Mesenchymal stem cell (in vitro differentiated cells and primary cell): ENCODE data around the gene PCDHB13.
"Not testable (repeated sequence)": the region's sequence is repeated elsewhere in the genome, so short reads cannot be mapped to it uniquely, and the experiment has no call there.

Source experiments
- DNase-seq: peaks from one replicate; pipeline ENCODE4 v3.0.0-alpha.2; 2013
- H2AFZ ChIP-seq: one replicate; pipeline ENCODE4 v1.6.1; 2013; ENCODE audit warnings: low read depth, mild to moderate bottlenecking, control low read depth, inconsistent platforms, low read length, moderate library complexity
- H2AK5ac ChIP-seq: 2 replicates; pipeline ENCODE4 v1.6.1; 2013; ENCODE audit warnings: low read length, moderate library complexity, mild to moderate bottlenecking, inconsistent platforms; ENCODE audit not compliant: severe bottlenecking
- H2BK120ac ChIP-seq: one replicate; pipeline ENCODE4 v1.6.1; 2013; ENCODE audit warnings: low read depth, mild to moderate bottlenecking, inconsistent platforms, low read length, moderate library complexity
- H2BK12ac ChIP-seq, 2 experiments: one replicate each; pipeline ENCODE4 v1.6.1; 2013; ENCODE audit warnings: inconsistent platforms in 2 of 2, low read length in 2 of 2, mild to moderate bottlenecking in 2 of 2, moderate library complexity in 2 of 2, control low read depth in 1 of 2
- H2BK15ac ChIP-seq: one replicate; pipeline ENCODE4 v1.6.1; 2013; ENCODE audit warnings: mild to moderate bottlenecking, low read depth, inconsistent platforms; ENCODE audit not compliant: poor library complexity, severe bottlenecking
- H2BK5ac ChIP-seq: 2 replicates; pipeline ENCODE4 v1.6.1; 2013; ENCODE audit warnings: low read depth, mild to moderate bottlenecking, low read length, control low read depth, inconsistent platforms; ENCODE audit not compliant: poor library complexity, severe bottlenecking
- H3K14ac ChIP-seq, 2 experiments: one replicate each; pipeline ENCODE4 v1.6.1; 2013; ENCODE audit warnings: inconsistent platforms in 2 of 2, low read length in 2 of 2, control low read depth in 1 of 2, mild to moderate bottlenecking in 1 of 2, moderate library complexity in 1 of 2
- H3K18ac ChIP-seq, 2 experiments: one replicate each; pipeline ENCODE4 v1.6.1; 2013; ENCODE audit warnings: inconsistent platforms in 2 of 2, low read length in 2 of 2, control low read depth in 1 of 2, low read depth in 1 of 2, mild to moderate bottlenecking in 1 of 2
- H3K23ac ChIP-seq, 2 experiments: one replicate each; pipeline ENCODE4 v1.6.1; 2013; ENCODE audit warnings: inconsistent platforms in 2 of 2, low read length in 2 of 2, mild to moderate bottlenecking in 2 of 2, moderate library complexity in 2 of 2, control low read depth in 1 of 2
- H3K27ac ChIP-seq: 2 replicates; pipeline ENCODE4 v1.5.1; 2013; ENCODE audit warnings: mild to moderate bottlenecking, moderate library complexity, low read length, control low read depth, inconsistent platforms; ENCODE audit not compliant: poor library complexity, severe bottlenecking
- H3K27me3 ChIP-seq, 2 experiments: 2 replicates each; pipeline versions ENCODE4 v1.6.1 to v1.7.0; 2013; ENCODE audit warnings: low read length in 2 of 2, mild to moderate bottlenecking in 2 of 2, moderate library complexity in 2 of 2, control low read depth in 1 of 2, inconsistent platforms in 1 of 2; ENCODE audit not compliant: control insufficient read depth in 1 of 2, insufficient read depth in 1 of 2
- H3K36me3 ChIP-seq, 2 experiments: 2 replicates each; pipeline versions ENCODE4 v1.6.1 to v1.7.0; 2013; ENCODE audit warnings: low read length in 2 of 2, control low read depth in 1 of 2, inconsistent platforms in 1 of 2, low read depth in 1 of 2, mild to moderate bottlenecking in 1 of 2; ENCODE audit not compliant: insufficient read depth in 2 of 2, control insufficient read depth in 1 of 2
- H3K4ac ChIP-seq, 2 experiments: one replicate each; pipeline ENCODE4 v1.6.1; 2013; ENCODE audit warnings: inconsistent platforms in 2 of 2, low read length in 2 of 2, mild to moderate bottlenecking in 2 of 2, moderate library complexity in 2 of 2, control low read depth in 1 of 2, low read depth in 1 of 2
- H3K4me1 ChIP-seq: 2 replicates; pipeline ENCODE4 v1.6.1; 2013; ENCODE audit warnings: low read depth, low read length, control low read depth; ENCODE audit not compliant: control insufficient read depth, insufficient read depth
- H3K4me2 ChIP-seq: 2 replicates; pipeline ENCODE4 v1.6.1; 2013; ENCODE audit warnings: low read length, mild to moderate bottlenecking, inconsistent platforms; ENCODE audit not compliant: poor library complexity, severe bottlenecking
- H3K4me3 ChIP-seq, 2 experiments: 2 replicates each; pipeline versions ENCODE4 v1.5.1 to v1.7.0; 2013; ENCODE audit warnings: low read length in 2 of 2, mild to moderate bottlenecking in 2 of 2, control low read depth in 1 of 2, low read depth in 1 of 2; ENCODE audit not compliant: insufficient read depth in 1 of 2
- H3K79me1 ChIP-seq: replicated peaks from 2 replicates; pipeline ENCODE4 v1.6.1; 2013; ENCODE audit warnings: mild to moderate bottlenecking, control low read depth, low read length, inconsistent platforms; ENCODE audit not compliant: poor library complexity, severe bottlenecking
- H3K9ac ChIP-seq: 2 replicates; pipeline ENCODE4 v1.7.0; 2013; ENCODE audit warnings: mild to moderate bottlenecking, low read length, moderate library complexity
- H3K9me3 ChIP-seq: 2 replicates; pipeline ENCODE4 v1.7.0; 2013; ENCODE audit warnings: mild to moderate bottlenecking, low read length; ENCODE audit not compliant: control insufficient read depth
- H4K8ac ChIP-seq: one replicate; pipeline ENCODE4 v1.6.1; 2013; ENCODE audit warnings: inconsistent platforms, mild to moderate bottlenecking, low read length, moderate library complexity
- H4K91ac ChIP-seq: one replicate; pipeline ENCODE4 v1.6.1; 2013; ENCODE audit warnings: mild to moderate bottlenecking, low read length, inconsistent platforms
- WGBS: methylation state at CpG from one replicate; pipeline ENCODE4 v1.1.7; 2013; ENCODE audit warnings: mixed read lengths; 5-methylcytosine and 5-hydroxymethylcytosine counted together

PCDHB13 gene

GRCh38 chr5:141175933-141176332 lies 37.8 kb upstream of the PCDHB13 start:
- no peak overlapping the region for H3K9ac ChIP-seq
- no peaks in the 10 kb centered on the region for H3K27me3 ChIP-seq
- no peak overlapping the region for H4K91ac ChIP-seq
- H4K8ac ChIP-seq: no peak overlapping the region
- no peak overlapping the region for H3K18ac ChIP-seq
- H2BK120ac ChIP-seq: no peak overlapping the region
- no peak overlapping the region for H2BK15ac ChIP-seq
- peaks cover 54% of the 10 kb centered on the region for H3K9me3 ChIP-seq
- no peak overlapping the region for H3K27ac ChIP-seq
- H3K23ac ChIP-seq: no peak overlapping the region
- no peak for DNase-seq
- H3K14ac ChIP-seq: no peak overlapping the region
- no peak overlapping the region for H3K4me3 ChIP-seq
- no peaks in the 10 kb centered on the region for H3K36me3 ChIP-seq
- no peak overlapping the region for H3K4me2 ChIP-seq
- H2AK5ac ChIP-seq: no peak overlapping the region
- no peaks in the 10 kb centered on the region for H3K4me1 ChIP-seq
- no peak overlapping the region for H2BK12ac ChIP-seq
- no peak overlapping the region for H2BK5ac ChIP-seq
- H2AFZ ChIP-seq: no peak overlapping the region
- no peak overlapping the region for H3K4ac ChIP-seq
- 100% methylated on average over 1 of the region's 1 CpG for WGBS
- no peaks in the 10 kb centered on the region for H3K79me1 ChIP-seq

GRCh38 chr5:141177577-141178191 lies 36.0 kb upstream of the PCDHB13 start, which contains the start of gene PCDHB8:
TSS of gene PCDHB8 (plus strand) at chr5:141177790. CDS start at chr5:141178035, 245 bp downstream.
- not testable (repeated sequence) for H4K8ac ChIP-seq, H2BK5ac ChIP-seq, H3K79me1 ChIP-seq, DNase-seq, H3K36me3 ChIP-seq, H3K18ac ChIP-seq, H3K4me3 ChIP-seq, H3K4ac ChIP-seq, H2AK5ac ChIP-seq, H2BK12ac ChIP-seq, H3K14ac ChIP-seq, H2BK15ac ChIP-seq, H3K9ac ChIP-seq, H3K4me2 ChIP-seq, H4K91ac ChIP-seq, H2BK120ac ChIP-seq, H3K23ac ChIP-seq, H2AFZ ChIP-seq, H3K4me1 ChIP-seq, H3K27ac ChIP-seq, H3K27me3 ChIP-seq
- peaks cover 70% of the 10 kb centered on the region for H3K9me3 ChIP-seq
- WGBS: 78% methylated on average over 11 of the region's 18 CpGs

- H3K27me3 ChIP-seq, H3K14ac ChIP-seq, H3K27ac ChIP-seq, H3K79me1 ChIP-seq, H3K9ac ChIP-seq, H3K18ac ChIP-seq, H4K8ac ChIP-seq, H2AFZ ChIP-seq, DNase-seq, H3K36me3 ChIP-seq, H2BK15ac ChIP-seq, H2BK12ac ChIP-seq, H3K4me2 ChIP-seq, H4K91ac ChIP-seq, H3K23ac ChIP-seq, H3K4me3 ChIP-seq, H2AK5ac ChIP-seq, H2BK5ac ChIP-seq, H3K4me1 ChIP-seq, H2BK120ac ChIP-seq, H3K4ac ChIP-seq: not testable (repeated sequence)
- H3K9me3 ChIP-seq: peaks cover 71% of the 10 kb centered on the region
- WGBS: 90% methylated on average over 2 of the region's 39 CpGs
Observed at GRCh38 chr5:141179371-141179770, 34.3 kb upstream of the PCDHB13 start.

- not testable (repeated sequence) for H3K4me2 ChIP-seq, H4K8ac ChIP-seq, DNase-seq, H4K91ac ChIP-seq, H3K27me3 ChIP-seq, H3K23ac ChIP-seq, H3K14ac ChIP-seq, H2BK15ac ChIP-seq, H2BK12ac ChIP-seq, H3K27ac ChIP-seq, H3K79me1 ChIP-seq, H2AK5ac ChIP-seq, H3K36me3 ChIP-seq, H3K4me1 ChIP-seq, H2BK120ac ChIP-seq, H2BK5ac ChIP-seq, H3K9ac ChIP-seq, H3K4ac ChIP-seq, H3K4me3 ChIP-seq, H3K18ac ChIP-seq, H2AFZ ChIP-seq
- WGBS: 82% methylated on average over 20 of the region's 32 CpGs
- peaks cover 72% of the 10 kb centered on the region for H3K9me3 ChIP-seq
Observed at GRCh38 chr5:141179876-141180275, 33.8 kb upstream of the PCDHB13 start.
